Trophoblast cell (in vitro differentiated cells and primary cell): Measurements from ENCODE around the gene MPPED1.

Source experiments
- DNase-seq, 2 donors: peaks; one replicate each; pipeline ENCODE4 v3.0.0-alpha.2; 2016
- H2AFZ ChIP-seq: 2 replicates; pipeline ENCODE4 v1.6.1; 2013; ENCODE audit warnings: low read length, moderate library complexity, mild to moderate bottlenecking; ENCODE audit not compliant: insufficient read depth, poor library complexity
- H2AK5ac ChIP-seq: 2 replicates; pipeline ENCODE4 v1.6.1; 2013; ENCODE audit warnings: mild to moderate bottlenecking, low read length
- H2BK120ac ChIP-seq: 2 replicates; pipeline ENCODE4 v1.6.1; 2013; ENCODE audit warnings: low read length, mild to moderate bottlenecking, moderate library complexity; ENCODE audit not compliant: insufficient read depth, poor library complexity
- H2BK12ac ChIP-seq: 2 replicates; pipeline ENCODE4 v1.6.1; 2013; ENCODE audit warnings: mild to moderate bottlenecking, low read length, moderate library complexity
- H2BK5ac ChIP-seq: 2 replicates; pipeline ENCODE4 v1.6.1; 2013; ENCODE audit warnings: low read length, low read depth, moderate library complexity, mild to moderate bottlenecking; ENCODE audit not compliant: poor library complexity
- H3K14ac ChIP-seq: 2 replicates; pipeline ENCODE4 v1.6.1; 2013; ENCODE audit warnings: mild to moderate bottlenecking, low read length
- H3K18ac ChIP-seq: 2 replicates; pipeline ENCODE4 v1.6.1; 2013; ENCODE audit warnings: mild to moderate bottlenecking, low read length
- H3K23ac ChIP-seq: 2 replicates; pipeline ENCODE4 v1.6.1; 2013; ENCODE audit warnings: low read length
- H3K27ac ChIP-seq: 2 replicates; pipeline ENCODE4 v1.5.1; 2013; ENCODE audit warnings: low read depth, mild to moderate bottlenecking, inconsistent platforms, low read length, moderate library complexity
- H3K27me3 ChIP-seq: 2 replicates; pipeline ENCODE4 v1.6.1; 2013; ENCODE audit warnings: inconsistent platforms, mild to moderate bottlenecking, low read length, moderate library complexity; ENCODE audit not compliant: insufficient read depth
- H3K36me3 ChIP-seq, 2 experiments: 1 replicate in 1 of 2; 2 replicates in 1 of 2; pipeline ENCODE4 v1.6.1; 2013; ENCODE audit warnings: low read length in 2 of 2, mild to moderate bottlenecking in 2 of 2, moderate library complexity in 1 of 2; ENCODE audit not compliant: insufficient read depth in 2 of 2, control insufficient read depth in 1 of 2
- H3K4ac ChIP-seq: 2 replicates; pipeline ENCODE4 v1.6.1; 2013; ENCODE audit warnings: low read depth, mild to moderate bottlenecking, low read length, moderate library complexity
- H3K4me1 ChIP-seq, 2 experiments: 1 replicate in 1 of 2; 2 replicates in 1 of 2; pipeline ENCODE4 v1.6.1; 2013; ENCODE audit warnings: low read length in 2 of 2, mild to moderate bottlenecking in 2 of 2, moderate library complexity in 1 of 2; ENCODE audit not compliant: insufficient read depth in 2 of 2, control insufficient read depth in 1 of 2
- H3K4me2 ChIP-seq: 2 replicates; pipeline ENCODE4 v1.6.1; 2013; ENCODE audit warnings: inconsistent platforms, mild to moderate bottlenecking, low read length, moderate library complexity
- H3K4me3 ChIP-seq: 2 replicates; pipeline ENCODE4 v1.5.1; 2013; ENCODE audit warnings: mild to moderate bottlenecking, low read depth, low read length, inconsistent platforms
- H3K79me1 ChIP-seq: one replicate; pipeline ENCODE4 v1.6.1; 2013; ENCODE audit warnings: low read length
- H3K79me2 ChIP-seq: 2 replicates; pipeline ENCODE4 v1.6.1; 2013; ENCODE audit warnings: low read length, mild to moderate bottlenecking; ENCODE audit not compliant: control insufficient read depth, insufficient read depth, poor library complexity
- H3K9ac ChIP-seq: 2 replicates; pipeline ENCODE4 v1.6.1; 2013; ENCODE audit warnings: mild to moderate bottlenecking, low read length
- H3K9me3 ChIP-seq: 2 replicates; pipeline ENCODE4 v1.6.1; 2013; ENCODE audit warnings: low read depth, mild to moderate bottlenecking, control low read depth, inconsistent platforms, low read length; ENCODE audit not compliant: insufficient read depth
- H4K12ac ChIP-seq: 2 replicates; pipeline ENCODE4 v1.6.1; 2013; ENCODE audit warnings: low read depth, mild to moderate bottlenecking, low read length, moderate library complexity
- H4K8ac ChIP-seq: 2 replicates; pipeline ENCODE4 v1.6.1; 2013; ENCODE audit warnings: low read depth, mild to moderate bottlenecking, low read length, moderate library complexity
- H4K91ac ChIP-seq: one replicate; pipeline ENCODE4 v1.6.1; 2013; ENCODE audit warnings: low read depth, mild to moderate bottlenecking, low read length, moderate library complexity
- WGBS: extraction: QIAGEN DNeasy Blood & Tissue Kit; methylation state at CpG from one replicate; pipeline ENCODE4 v1.1.7; 2013; ENCODE audit warnings: missing lambda C conversion rate; ENCODE audit not compliant: insufficient read length, insufficient coverage; ENCODE audit errors: extremely low coverage; 5-methylcytosine and 5-hydroxymethylcytosine counted together

Gene MPPED1

DNA sequence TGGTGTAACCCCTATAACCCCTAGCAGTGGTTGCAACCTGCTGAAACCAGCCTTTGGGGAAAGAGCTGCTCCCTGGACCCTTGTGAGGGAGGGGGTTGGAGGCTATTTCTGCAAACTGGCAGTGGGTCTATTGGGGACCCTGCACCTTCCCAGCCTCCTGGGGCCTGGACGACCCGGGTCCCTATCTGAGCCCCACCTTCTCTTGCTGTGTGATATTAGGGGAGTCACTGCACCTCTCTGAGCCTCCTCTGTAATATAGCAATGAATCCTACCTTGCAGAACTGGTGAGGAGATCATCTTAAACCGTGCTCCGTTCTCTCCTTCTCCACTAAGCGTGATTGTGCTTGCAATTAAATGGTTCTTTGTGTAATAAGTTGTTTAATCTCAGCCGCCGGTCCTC, 24.0 kb upstream of the MPPED1 start:
- Histone ChIP-seq H2BK5ac (no peak overlapping the region), H2BK12ac (no peak overlapping the region), H2AFZ (no peak overlapping the region), H3K9me3 (peaks cover 6% of the 10 kb centered on the region), H3K27ac (no peak overlapping the region), H3K18ac (no peak overlapping the region), H4K12ac (no peak overlapping the region), H3K14ac (no peak overlapping the region), H3K79me1 (no peaks in the 10 kb centered on the region), H3K4me1 (no peaks in the 10 kb centered on the region), H2BK120ac (no peak overlapping the region), H3K36me3 (no peaks in the 10 kb centered on the region), H3K23ac (no peak overlapping the region), H3K4me3 (no peak overlapping the region), H3K4ac (no peak overlapping the region), H3K79me2 (no peaks in the 10 kb centered on the region), H3K4me2 (no peak overlapping the region), H3K9ac (no peak overlapping the region), H3K27me3 (peaks cover 3% of the 10 kb centered on the region), H4K91ac (no peak overlapping the region), H4K8ac (no peak overlapping the region), H2AK5ac (no peak overlapping the region)
- DNase-seq, result no peak
- WGBS, result no CpG with 5 or more reads among the region's 7 CpGs

DNA sequence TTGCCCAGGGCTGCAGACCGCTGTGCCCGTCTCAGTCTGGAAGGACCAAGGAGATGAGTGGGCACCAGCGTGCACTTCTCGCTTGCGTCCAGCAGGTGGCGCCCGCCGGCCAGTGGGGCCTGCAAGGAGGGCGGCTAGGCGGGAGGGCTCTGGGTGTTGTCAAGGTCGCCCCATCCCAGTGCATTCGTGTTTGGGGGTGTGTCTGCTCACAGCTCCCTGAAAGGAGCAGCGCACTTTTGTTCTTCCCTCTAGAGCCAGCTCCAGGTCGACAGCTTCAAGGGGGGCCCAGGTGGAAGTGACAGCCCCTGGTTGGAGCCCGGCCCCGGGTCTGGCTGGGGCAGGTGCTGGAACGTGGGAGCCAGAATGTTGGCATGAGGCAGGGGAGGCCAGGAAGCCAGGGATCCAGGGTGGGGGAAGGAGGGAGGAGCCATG, 23.4 kb upstream of the MPPED1 start:
- H3K4me2 ChIP-seq, result no peak overlapping the region
- H4K12ac ChIP-seq, result no peak overlapping the region
- no peak overlapping the region for H2BK5ac ChIP-seq
- no peak overlapping the region for H3K9ac ChIP-seq
- H3K79me1 ChIP-seq, result no peaks in the 10 kb centered on the region
- no peak overlapping the region for H3K4ac ChIP-seq
- H2BK120ac ChIP-seq, result no peak overlapping the region
- H4K8ac ChIP-seq, result no peak overlapping the region
- H3K4me3 ChIP-seq, result no peak overlapping the region
- peaks cover 3% of the 10 kb centered on the region for H3K27me3 ChIP-seq
- H3K4me1 ChIP-seq, result no peaks in the 10 kb centered on the region
- no peak overlapping the region for H3K23ac ChIP-seq
- H3K27ac ChIP-seq, result no peak overlapping the region
- no peaks in the 10 kb centered on the region for H3K79me2 ChIP-seq
- DNase-seq, result peak; percentile 41 to 77
- peaks cover 6% of the 10 kb centered on the region for H3K9me3 ChIP-seq
- H2BK12ac ChIP-seq, result no peak overlapping the region
- no CpG with 5 or more reads among the region's 17 CpGs for WGBS
- H3K14ac ChIP-seq, result no peak overlapping the region
- H2AFZ ChIP-seq, result no peak overlapping the region
- no peak overlapping the region for H3K18ac ChIP-seq
- no peak overlapping the region for H2AK5ac ChIP-seq
- H4K91ac ChIP-seq, result no peak overlapping the region
- no peaks in the 10 kb centered on the region for H3K36me3 ChIP-seq

DNA sequence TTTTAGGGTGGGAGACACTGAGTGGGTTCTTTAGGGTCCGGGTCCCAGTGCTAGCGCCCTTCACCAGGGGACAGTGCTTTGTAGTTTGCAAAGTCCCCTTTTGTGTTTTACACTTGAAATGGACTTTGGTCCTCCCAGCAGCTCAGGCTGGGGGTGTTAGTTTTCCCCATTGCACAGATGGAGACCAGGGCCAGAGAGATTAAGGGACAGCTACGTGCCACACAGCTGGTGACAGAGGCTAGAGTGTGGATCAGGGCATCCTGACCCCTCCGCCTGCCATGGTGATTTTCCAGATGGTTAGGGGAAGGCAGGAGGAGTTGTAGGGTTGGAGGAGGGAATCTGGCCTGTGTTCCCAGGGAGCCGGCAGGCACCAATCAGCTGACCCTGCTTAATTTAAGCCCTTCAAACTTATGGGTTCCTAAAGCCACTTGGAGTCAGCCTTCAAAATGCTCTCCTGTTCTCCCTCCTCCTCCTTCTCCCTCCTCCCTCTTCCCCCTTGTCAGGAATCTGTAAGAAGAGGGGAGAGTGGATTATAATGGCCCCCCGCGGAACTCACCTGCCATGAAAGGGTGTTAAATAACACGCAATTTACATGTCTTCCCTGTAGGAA, 22.5 kb upstream of the MPPED1 start:
- WGBS, result no CpG with 5 or more reads among the region's 8 CpGs
- H3K79me1 ChIP-seq, result no peaks in the 10 kb centered on the region
- H3K4me1 ChIP-seq, result no peaks in the 10 kb centered on the region

DNA sequence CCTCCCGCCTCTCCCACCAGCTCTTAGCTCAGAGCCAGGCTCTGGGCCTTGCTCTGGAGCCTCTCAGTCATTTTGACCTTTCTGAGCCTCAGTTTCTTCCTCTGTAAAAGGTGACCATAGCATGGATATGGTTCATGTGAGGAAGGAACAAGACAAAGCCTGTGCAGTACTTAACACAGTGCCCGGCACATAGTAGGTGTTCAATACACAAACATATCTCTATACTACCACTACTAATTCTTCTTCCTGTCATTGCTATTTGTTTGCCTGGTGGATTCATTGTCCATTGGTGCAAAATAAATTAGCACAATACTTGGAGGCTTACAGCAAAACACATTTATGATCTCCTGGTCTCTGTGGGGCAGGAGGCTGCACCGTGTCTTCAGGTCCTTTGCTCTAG, 21.6 kb upstream of the MPPED1 start:
- no peak overlapping the region for H2BK12ac ChIP-seq
- no peak overlapping the region for H2AK5ac ChIP-seq
- H3K4me2 ChIP-seq, result no peak overlapping the region
- H3K9ac ChIP-seq, result no peak overlapping the region
- no peaks in the 10 kb centered on the region for H3K79me1 ChIP-seq
- H4K91ac ChIP-seq, result no peak overlapping the region
- no peak overlapping the region for H4K12ac ChIP-seq
- H3K79me2 ChIP-seq, result no peaks in the 10 kb centered on the region
- H2BK5ac ChIP-seq, result no peak overlapping the region
- H3K4me1 ChIP-seq, result no peaks in the 10 kb centered on the region
- no peak overlapping the region for H4K8ac ChIP-seq
- no peak overlapping the region for H3K18ac ChIP-seq
- peaks cover 3% of the 10 kb centered on the region for H3K27me3 ChIP-seq
- no CpG with 5 or more reads among the region's 3 CpGs for WGBS
- no peak overlapping the region for H3K27ac ChIP-seq
- no peak overlapping the region for H2BK120ac ChIP-seq
- no peak overlapping the region for H2AFZ ChIP-seq
- H3K23ac ChIP-seq, result no peak overlapping the region
- H3K36me3 ChIP-seq, result no peaks in the 10 kb centered on the region
- H3K9me3 ChIP-seq, result peaks cover 7% of the 10 kb centered on the region
- no peak for DNase-seq
- no peak overlapping the region for H3K14ac ChIP-seq
- H3K4ac ChIP-seq, result no peak overlapping the region
- H3K4me3 ChIP-seq, result no peak overlapping the region

More for the DNA sequence above, 22.5 kb upstream of the MPPED1 start:
- Histone ChIP-seq H3K23ac (no peak overlapping the region), H3K27ac (no peak overlapping the region), H4K91ac (no peak overlapping the region), H3K27me3 (peaks cover 3% of the 10 kb centered on the region), H3K18ac (no peak overlapping the region), H3K36me3 (no peaks in the 10 kb centered on the region), H3K9me3 (peaks cover 7% of the 10 kb centered on the region), H3K4me3 (peak overlapping the region; percentile 28), H4K12ac (no peak overlapping the region), H2BK120ac (no peak overlapping the region), H2AK5ac (no peak overlapping the region), H3K4me2 (no peak overlapping the region), H3K14ac (no peak overlapping the region), H2AFZ (no peak overlapping the region), H4K8ac (no peak overlapping the region), H3K4ac (no peak overlapping the region), H3K79me2 (no peaks in the 10 kb centered on the region), H2BK12ac (no peak overlapping the region), H3K9ac (no peak overlapping the region), H2BK5ac (no peak overlapping the region)
- no peak for DNase-seq
